GM19438 (cell line): ENCODE data around the gene RAPH1.

Experiments
- ATAC-seq: cut with Tn5 transposase; IDR thresholded peaks from one replicate; pipeline ENCODE4 v1.9.1; 2021; ENCODE audit warnings: low read depth; ENCODE audit not compliant: unreplicated experiment

The RAPH1 gene

GRCh38 chr2:203489531-203489930 lies 45.6 kb downstream of the RAPH1 start:
- no peak for ATAC-seq

- no peak for ATAC-seq
Observed at GRCh38 chr2:203484266-203485112, 50.6 kb downstream of the RAPH1 start.

- ATAC-seq = no peak
Observed at GRCh38 chr2:203480623-203481022, 54.5 kb downstream of the RAPH1 start.

- ATAC-seq = no peak
Observed at GRCh38 chr2:203476881-203477280, 58.2 kb downstream of the RAPH1 start.

- no peak for ATAC-seq
Observed at GRCh38 chr2:203471323-203471722, 63.8 kb downstream of the RAPH1 start.

GRCh38 chr2:203470371-203470770 lies 64.7 kb downstream of the RAPH1 start:
- ATAC-seq = no peak

GRCh38 chr2:203469546-203469945 lies 65.6 kb downstream of the RAPH1 start:
- ATAC-seq = no peak

GRCh38 chr2:203463266-203463678 lies 71.8 kb downstream of the RAPH1 start:
- ATAC-seq = no peak

GRCh38 chr2:203462308-203462707 lies 72.8 kb downstream of the RAPH1 start:
- no peak for ATAC-seq

GRCh38 chr2:203461746-203462145 lies 73.4 kb downstream of the RAPH1 start:
- no peak for ATAC-seq

GRCh38 chr2:203455209-203455608 lies 79.9 kb downstream of the RAPH1 start:
- no peak for ATAC-seq

- ATAC-seq = no peak
Observed at GRCh38 chr2:203453858-203454451, 81.1 kb downstream of the RAPH1 start.

GRCh38 chr2:203451689-203452088 lies 83.4 kb downstream of the RAPH1 start:
- ATAC-seq = no peak

GRCh38 chr2:203451011-203451410 lies 84.1 kb downstream of the RAPH1 start:
- no peak for ATAC-seq

GRCh38 chr2:203450561-203450960 lies 84.5 kb downstream of the RAPH1 start:
- no peak for ATAC-seq

GRCh38 chr2:203446780-203447179 lies 88.3 kb downstream of the RAPH1 start:
- no peak for ATAC-seq

- no peak for ATAC-seq
Observed at GRCh38 chr2:203446071-203446481, 89.0 kb downstream of the RAPH1 start.

- no peak for ATAC-seq
Observed at GRCh38 chr2:203444738-203445137, 90.4 kb downstream of the RAPH1 start.

- ATAC-seq = no peak
Observed at GRCh38 chr2:203442463-203442862, 92.6 kb downstream of the RAPH1 start.

- ATAC-seq = no peak
Observed at GRCh38 chr2:203441463-203441862, 93.6 kb downstream of the RAPH1 start.

- ATAC-seq = no peak
Observed at GRCh38 chr2:203440671-203441070, 94.4 kb downstream of the RAPH1 start.

- ATAC-seq = no peak
Observed at GRCh38 chr2:203438528-203438927, 96.6 kb downstream of the RAPH1 start.
